ENCODE results near the gene WNK2.

- TF ChIP-seq PHF8 (IDR thresholded peaks at IDR 0.05; ENCODE audit: borderline replicate concordance, low read depth) (no peak), KDM5A (IDR thresholded peaks at IDR 0.05) (no peak)
- TF ChIP-seq, protein P1, sequence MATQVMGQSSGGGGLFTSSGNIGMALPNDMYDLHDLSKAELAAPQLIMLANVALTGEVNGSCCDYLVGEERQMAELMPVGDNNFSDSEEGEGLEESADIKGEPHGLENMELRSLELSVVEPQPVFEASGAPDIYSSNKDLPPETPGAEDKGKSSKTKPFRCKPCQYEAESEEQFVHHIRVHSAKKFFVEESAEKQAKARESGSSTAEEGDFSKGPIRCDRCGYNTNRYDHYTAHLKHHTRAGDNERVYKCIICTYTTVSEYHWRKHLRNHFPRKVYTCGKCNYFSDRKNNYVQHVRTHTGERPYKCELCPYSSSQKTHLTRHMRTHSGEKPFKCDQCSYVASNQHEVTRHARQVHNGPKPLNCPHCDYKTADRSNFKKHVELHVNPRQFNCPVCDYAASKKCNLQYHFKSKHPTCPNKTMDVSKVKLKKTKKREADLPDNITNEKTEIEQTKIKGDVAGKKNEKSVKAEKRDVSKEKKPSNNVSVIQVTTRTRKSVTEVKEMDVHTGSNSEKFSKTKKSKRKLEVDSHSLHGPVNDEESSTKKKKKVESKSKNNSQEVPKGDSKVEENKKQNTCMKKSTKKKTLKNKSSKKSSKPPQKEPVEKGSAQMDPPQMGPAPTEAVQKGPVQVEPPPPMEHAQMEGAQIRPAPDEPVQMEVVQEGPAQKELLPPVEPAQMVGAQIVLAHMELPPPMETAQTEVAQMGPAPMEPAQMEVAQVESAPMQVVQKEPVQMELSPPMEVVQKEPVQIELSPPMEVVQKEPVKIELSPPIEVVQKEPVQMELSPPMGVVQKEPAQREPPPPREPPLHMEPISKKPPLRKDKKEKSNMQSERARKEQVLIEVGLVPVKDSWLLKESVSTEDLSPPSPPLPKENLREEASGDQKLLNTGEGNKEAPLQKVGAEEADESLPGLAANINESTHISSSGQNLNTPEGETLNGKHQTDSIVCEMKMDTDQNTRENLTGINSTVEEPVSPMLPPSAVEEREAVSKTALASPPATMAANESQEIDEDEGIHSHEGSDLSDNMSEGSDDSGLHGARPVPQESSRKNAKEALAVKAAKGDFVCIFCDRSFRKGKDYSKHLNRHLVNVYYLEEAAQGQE (IDR thresholded peaks at IDR 0.05), result no peak
These were observed 38.9 kb downstream of the WNK2 start for GRCh38 chr9:93222890-93223259.
